Measurements from ENCODE around the gene MLXIP.

GRCh38 chr12:122096591-122097149 is 18.1 kb downstream of the MLXIP start:
- TF ChIP-seq RAD51 (IDR thresholded peaks at IDR 0.05; ENCODE audit: borderline replicate concordance, low read depth): no peak
- no peak for TF ChIP-seq CTCF (IDR thresholded peaks at IDR 0.05 in 2 of 3, conservative IDR thresholded peaks at IDR 0.05 in 1 of 3; ENCODE audit: insufficient read depth in 2 of 3, low read depth in 1 of 3, low read length in 3 of 3)
- TF ChIP-seq MCM2 (IDR thresholded peaks at IDR 0.05; ENCODE audit: low read depth): no peak
- TF ChIP-seq JUND (IDR thresholded peaks at IDR 0.05; ENCODE audit: borderline replicate concordance, low read depth, low read length): no peak
- TF ChIP-seq JUND (tag; IDR thresholded peaks at IDR 0.05; ENCODE audit: borderline replicate concordance, low read depth, low read length): no peak
- no peak for TF ChIP-seq ATF7 (IDR thresholded peaks at IDR 0.05)

All from K562 (cell line).